IMR-90 (cell line): ENCODE data around the gene ADGRA1. TPM values are rescaled to one million over a fixed set of nuclear protein-coding genes. Genes with fewer than 3 reads are reported as not detected.

Source experiments
- ATAC-seq: fragments of 200-7000 bp; cut with Tn5 transposase; 2 replicates; pipeline ENCODE4 v1.9.1; 2020; ENCODE audit warnings: low read depth, mild to moderate bottlenecking, moderate library complexity
- BruUV-seq: library from RNA; stranded (reverse); fragments of 400-500 nt; replicated peaks from 2 replicates; lab custom pipeline; 2021; lab: Mats Ljungman, UMichigan
- CTCF ChIA-PET: fragments of 300-600 bp; formaldehyde crosslinking; extraction: SDS; loops from one replicate; lab custom pipeline; 2021; ENCODE audit warnings: antibody characterized with exemption; lab: Yijun Ruan, JAX
- POLR2A ChIA-PET: fragments of 300-600 bp; sonication (Branson Sonifier 250); formaldehyde crosslinking; loops from one replicate; lab custom pipeline; 2022; ENCODE audit warnings: antibody characterized with exemption; ENCODE audit not compliant: unreplicated experiment; lab: Charles Lee
- DNase-seq: peaks from one replicate; pipeline ENCODE4 v3.0.0; 2013
- H2AFZ ChIP-seq: replicated peaks from 2 replicates; pipeline ENCODE3; 2013; ENCODE audit warnings: low read length, mild to moderate bottlenecking; ENCODE audit not compliant: poor library complexity
- H2AK5ac ChIP-seq: 2 replicates; pipeline ENCODE4 v1.6.1; 2013; ENCODE audit warnings: low read depth, low read length, inconsistent platforms
- H2AK9ac ChIP-seq: replicated peaks from 2 replicates; pipeline ENCODE3; 2013; ENCODE audit warnings: mild to moderate bottlenecking, low read depth, low read length, moderate library complexity; ENCODE audit not compliant: poor library complexity
- H2BK120ac ChIP-seq: 2 replicates; pipeline ENCODE4 v1.6.1; 2013; ENCODE audit warnings: low read depth, low read length, inconsistent platforms
- H2BK15ac ChIP-seq: 3 replicates; pipeline ENCODE4 v1.6.1; 2013; ENCODE audit warnings: low read depth, low read length, inconsistent platforms
- H2BK20ac ChIP-seq: 2 replicates; pipeline ENCODE4 v1.6.1; 2013; ENCODE audit warnings: low read depth, mild to moderate bottlenecking, inconsistent platforms, low read length, moderate library complexity
- H2BK5ac ChIP-seq: 2 replicates; pipeline ENCODE4 v1.6.1; 2013; ENCODE audit warnings: mild to moderate bottlenecking, low read depth, low read length, inconsistent platforms; ENCODE audit not compliant: poor library complexity, severe bottlenecking
- H3K14ac ChIP-seq: replicated peaks from 2 replicates; pipeline ENCODE4 v1.6.1; 2013; ENCODE audit warnings: low read depth, low read length, inconsistent platforms
- H3K18ac ChIP-seq: 2 replicates; pipeline ENCODE4 v1.6.1; 2013; ENCODE audit warnings: low read depth, low read length, control low read depth
- H3K23ac ChIP-seq: 2 replicates; pipeline ENCODE4 v1.6.1; 2013; ENCODE audit warnings: low read depth, low read length, inconsistent platforms
- H3K27ac ChIP-seq: 2 replicates; pipeline ENCODE4 v1.5.1; 2013; ENCODE audit warnings: mild to moderate bottlenecking, control low read depth, low read length; ENCODE audit not compliant: insufficient read depth
- H3K27me3 ChIP-seq: 2 replicates; pipeline ENCODE4 v1.6.1; 2013; ENCODE audit warnings: low read length; ENCODE audit not compliant: control insufficient read depth, insufficient read depth
- H3K36me3 ChIP-seq: 2 replicates; pipeline ENCODE4 v1.6.1; 2013; ENCODE audit warnings: low read length, mixed read lengths; ENCODE audit not compliant: control insufficient read depth, insufficient read depth
- H3K4ac ChIP-seq: 2 replicates; pipeline ENCODE4 v1.6.1; 2013; ENCODE audit warnings: low read depth, low read length, inconsistent platforms
- H3K4me1 ChIP-seq: 2 replicates; pipeline ENCODE4 v1.6.1; 2013; ENCODE audit warnings: low read length, mixed read lengths; ENCODE audit not compliant: control insufficient read depth, insufficient read depth
- H3K4me2 ChIP-seq: 2 replicates; pipeline ENCODE4 v1.6.1; 2013; ENCODE audit warnings: low read depth, mild to moderate bottlenecking, control low read depth, low read length, moderate library complexity
- H3K4me3 ChIP-seq: 2 replicates; pipeline ENCODE4 v1.5.1; 2013; ENCODE audit warnings: low read depth, mild to moderate bottlenecking, control low read depth, low read length, moderate library complexity; ENCODE audit not compliant: insufficient read depth
- H3K56ac ChIP-seq: 2 replicates; pipeline ENCODE4 v1.6.1; 2013; ENCODE audit warnings: low read length, inconsistent platforms; ENCODE audit not compliant: insufficient read depth; ENCODE audit errors: extremely low read depth
- H3K79me1 ChIP-seq, 2 experiments: 2 replicates each; pipeline ENCODE4 v1.6.1; 2013; ENCODE audit warnings: low read length in 2 of 2, inconsistent platforms in 1 of 2, low read depth in 1 of 2
- H3K9ac ChIP-seq: 2 replicates; pipeline ENCODE4 v1.6.1; 2013; ENCODE audit warnings: low read depth, low read length, control low read depth
- H3K9me1 ChIP-seq: 2 replicates; pipeline ENCODE4 v1.6.1; 2013; ENCODE audit warnings: low read length, inconsistent platforms; ENCODE audit not compliant: insufficient read depth
- H3K9me3 ChIP-seq: 2 replicates; pipeline ENCODE4 v1.6.1; 2013; ENCODE audit warnings: low read length; ENCODE audit not compliant: control insufficient read depth, insufficient read depth
- H4K20me1 ChIP-seq: 2 replicates; pipeline ENCODE4 v1.6.1; 2013; ENCODE audit warnings: low read length, inconsistent platforms; ENCODE audit not compliant: insufficient read depth
- H4K5ac ChIP-seq: 2 replicates; pipeline ENCODE4 v1.6.1; 2013; ENCODE audit warnings: mild to moderate bottlenecking, low read depth, low read length, control low read depth
- H4K8ac ChIP-seq, 2 experiments: 2 replicates each; pipeline ENCODE4 v1.6.1; 2013; ENCODE audit warnings: low read depth in 2 of 2, low read length in 2 of 2, control low read depth in 1 of 2, inconsistent platforms in 1 of 2
- H4K91ac ChIP-seq: 2 replicates; pipeline ENCODE4 v1.6.1; 2013; ENCODE audit warnings: low read depth, low read length, inconsistent platforms; ENCODE audit not compliant: insufficient read depth
- BHLHE40 ChIP-seq: fragments of 150-350 bp; IDR thresholded peaks from 2 replicates; pipeline ENCODE4 v1.6.1; 2016; ENCODE audit warnings: mild to moderate bottlenecking, low read depth, low read length
- CEBPB ChIP-seq: IDR thresholded peaks from 2 replicates; pipeline ENCODE4 v1.6.1; 2012; ENCODE audit warnings: low read depth, low read length, improper control_type of control experiment
- CHD1 ChIP-seq: IDR thresholded peaks from 2 replicates; pipeline ENCODE4 v1.6.1; 2012; ENCODE audit warnings: low read depth, low read length, improper control_type of control experiment
- ELK1 ChIP-seq: fragments of 150-350 bp; IDR thresholded peaks from 2 replicates; pipeline ENCODE4 v1.6.1; 2016; ENCODE audit warnings: low read depth, mild to moderate bottlenecking, low read length, moderate library complexity, borderline replicate concordance
- MAFK ChIP-seq: IDR thresholded peaks from 2 replicates; pipeline ENCODE4 v1.6.1; 2012; ENCODE audit warnings: low read depth, low read length, improper control_type of control experiment
- MXI1 ChIP-seq: IDR thresholded peaks from 2 replicates; pipeline ENCODE4 v1.6.1; 2012; ENCODE audit warnings: low read depth, mild to moderate bottlenecking, low read length, moderate library complexity, borderline replicate concordance
- NFE2L2 ChIP-seq: fragments of 150-350 bp; IDR thresholded peaks from 2 replicates; pipeline ENCODE4 v1.6.1; 2016; ENCODE audit warnings: low read depth, mild to moderate bottlenecking, low read length
- POLR2A ChIP-seq: IDR thresholded peaks from 2 replicates; pipeline ENCODE4 v1.6.1; 2012; ENCODE audit warnings: mild to moderate bottlenecking, low read depth, low read length
- RAD21 ChIP-seq: IDR thresholded peaks from 2 replicates; pipeline ENCODE4 v1.6.1; 2012; ENCODE audit warnings: low read length, improper control_type of control experiment
- RCOR1 ChIP-seq: IDR thresholded peaks from 2 replicates; pipeline ENCODE4 v1.6.1; 2012; ENCODE audit warnings: mild to moderate bottlenecking, low read length, improper control_type of control experiment; ENCODE audit not compliant: insufficient replicate concordance
- USF2 ChIP-seq: fragments of 150-350 bp; IDR thresholded peaks from 2 replicates; pipeline ENCODE4 v1.6.1; 2017; ENCODE audit warnings: mild to moderate bottlenecking, antibody characterized with exemption, low read length, low read depth
- WGBS, 2 experiments: methylation state at CpG; one replicate each; pipeline versions ENCODE4 v1.1.5 to v1.1.7; 2013; ENCODE audit warnings: missing lambda C conversion rate in 2 of 2; ENCODE audit not compliant: insufficient read length in 1 of 2; ENCODE audit errors: extremely low coverage in 2 of 2; 5-methylcytosine and 5-hydroxymethylcytosine counted together
- dilution Hi-C: fragments of 300-500 bp; cut with HindIII; formaldehyde crosslinking; loops from one replicate; pipeline ENCODE4 v1.14.3; 2018; ENCODE audit warnings: low sequenced_read_pairs; ENCODE audit not compliant: unreplicated experiment
- in situ Hi-C: fragments of 300-500 bp; cut with MboI; formaldehyde crosslinking; loops from 3 replicates; pipeline ENCODE4 v1.14.3; 2019; ENCODE audit warnings: low sequenced_read_pairs, inconsistent platforms, mixed read lengths
- intact Hi-C: fragments of 100-400 bp; cut with micrococcal nuclease; formaldehyde crosslinking; loops from 2 replicates; pipeline ENCODE4 v1.10.0; 2022
- polyA plus RNA-seq, 3 experiments: library from polyadenylated mRNA; depleted of rRNA; stranded (reverse); fragments of >200 nt; gene quantifications; 2 replicates each; pipeline ENCODE4 v1.2.3, GENCODE V29; 2012; ENCODE audit warnings: low replicate concordance in 1 of 3
- total RNA-seq: library from RNA; depleted of rRNA; stranded (reverse); fragments of >200 nt; gene quantifications from 2 replicates; pipeline ENCODE4 v1.2.3, GENCODE V29; 2012

The ADGRA1 gene
- total and polyA plus RNA-seq, 2 of the 4 experiments (the other 2 are of a cell fraction): not detected

GRCh38 chr10:133060466-133060865 lies 27.3 kb upstream of the ADGRA1 start:
- POLR2A ChIA-PET: no interaction called here
- DNase-seq (no peak), ATAC-seq (no peak)
- CTCF ChIA-PET: no interaction called here
- H3K4me3 ChIP-seq: no peak overlapping the region
- no peaks in the 10 kb centered on the region for H3K79me1 ChIP-seq
- H3K14ac ChIP-seq: no peak overlapping the region
- H3K23ac ChIP-seq: no peak overlapping the region
- H3K9ac ChIP-seq: no peak overlapping the region
- in situ Hi-C loops: no loop called here
- no peak overlapping the region for H2BK5ac ChIP-seq
- no peak overlapping the region for H3K18ac ChIP-seq
- no peak overlapping the region for H3K27ac ChIP-seq
- H4K91ac ChIP-seq: no peak overlapping the region
- H3K4me2 ChIP-seq: no peak overlapping the region
- H3K4me1 ChIP-seq: no peaks in the 10 kb centered on the region
- H3K27me3 ChIP-seq: no peaks in the 10 kb centered on the region
- H2BK15ac ChIP-seq: no peak overlapping the region
- H3K9me1 ChIP-seq: no peaks in the 10 kb centered on the region
- no peak overlapping the region for H2AFZ ChIP-seq
- H3K56ac ChIP-seq: no peak overlapping the region
- H2AK9ac ChIP-seq: no peak overlapping the region
- H2BK120ac ChIP-seq: no peak overlapping the region
- H4K8ac ChIP-seq: no peak overlapping the region
- no TSS peak for BruUV-seq
- no peak overlapping the region for H2BK20ac ChIP-seq
- H3K36me3 ChIP-seq: no peaks in the 10 kb centered on the region
- WGBS, 2 experiments: no CpG with 5 or more reads among the region's 17 CpGs
- H3K4ac ChIP-seq: no peak overlapping the region
- no peak overlapping the region for H2AK5ac ChIP-seq
- H3K9me3 ChIP-seq: no peaks in the 10 kb centered on the region; the same call in 1 of the 2 replicates
- intact Hi-C loops: no loop called here
- H4K20me1 ChIP-seq: no peaks in the 10 kb centered on the region
- no peak for TF ChIP-seq USF2
- no peak for TF ChIP-seq MAFK
- no peak for TF ChIP-seq ELK1
- no peak for TF ChIP-seq POLR2A
- TF ChIP-seq NFE2L2: no peak
- TF ChIP-seq RAD21: no peak
- TF ChIP-seq MXI1: no peak
- no peak for TF ChIP-seq CEBPB
- no peak for TF ChIP-seq BHLHE40
- TF ChIP-seq RCOR1: no peak
- TF ChIP-seq CHD1: no peak
- no peak overlapping the region for H4K5ac ChIP-seq
- dilution Hi-C loops: no loop called here
